GM18505 (cell line): ENCODE data around the gene ELL.
"Not testable (repeated sequence)": the region's sequence is repeated elsewhere in the genome, so short reads cannot be mapped to it uniquely, and the experiment has no call there.

Experiments used
- ATAC-seq: cut with Tn5 transposase; IDR thresholded peaks from one replicate; pipeline ENCODE4 v1.9.1; 2021; ENCODE audit not compliant: unreplicated experiment
- POLR2A ChIP-seq: IDR thresholded peaks from 4 replicates; pipeline ENCODE4 v1.6.1; 2011; ENCODE audit warnings: borderline replicate concordance; ENCODE audit not compliant: insufficient read depth, insufficient read length; ENCODE audit errors: extremely low read depth

The ELL gene

DNA sequence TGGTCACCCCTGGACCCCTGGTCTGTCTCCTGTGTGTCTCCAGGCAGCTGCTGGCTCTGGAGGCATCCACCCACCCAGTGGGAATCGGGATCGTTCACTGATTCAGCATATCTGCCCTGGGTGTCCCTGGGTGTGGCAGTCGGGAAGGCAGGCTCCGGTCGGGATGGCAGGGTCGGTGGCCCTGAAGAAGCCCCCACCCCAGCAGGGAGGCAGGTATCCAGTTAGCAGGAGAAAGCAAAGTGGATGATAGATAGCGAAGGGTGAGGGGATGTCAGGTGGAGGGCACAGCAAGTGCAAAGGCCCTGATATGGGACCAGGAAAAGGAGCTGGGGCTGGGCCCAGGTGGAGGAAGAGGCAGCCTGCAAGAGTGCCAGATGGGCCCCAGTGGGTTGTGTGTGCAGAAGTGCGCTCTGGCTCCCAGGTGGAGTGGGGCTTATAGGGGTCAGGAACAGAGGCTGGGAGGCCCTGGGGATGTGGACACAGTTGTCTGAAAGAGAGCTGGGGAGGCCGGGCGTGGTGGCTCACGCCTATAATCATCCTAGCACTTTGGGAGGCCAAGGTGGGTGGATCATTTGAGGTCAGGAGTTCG lies 100.4 kb downstream of the ELL start:
- no peak for ATAC-seq
- TF ChIP-seq POLR2A = no peak

DNA sequence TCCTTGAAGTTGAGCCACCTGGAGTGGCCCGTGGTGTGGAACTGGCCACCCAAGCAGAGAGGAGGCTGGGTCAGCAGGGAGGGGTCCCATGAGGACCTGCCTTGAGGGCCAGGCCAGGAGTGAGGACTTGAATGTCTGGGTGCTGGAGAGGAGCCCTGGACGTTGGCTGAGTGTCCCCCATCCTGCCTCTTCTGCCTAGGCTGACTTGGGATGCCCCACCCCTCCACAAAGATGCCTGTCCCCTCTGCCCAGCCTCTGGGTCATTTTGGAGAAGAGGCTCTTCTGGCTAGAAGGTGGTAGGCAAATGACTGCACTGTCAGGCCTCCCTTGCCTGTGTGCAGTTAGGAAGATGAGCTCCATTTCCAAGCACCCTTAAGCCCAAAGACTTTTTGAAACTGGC lies 100.9 kb downstream of the ELL start:
- TF ChIP-seq POLR2A = no peak
- no peak for ATAC-seq

DNA sequence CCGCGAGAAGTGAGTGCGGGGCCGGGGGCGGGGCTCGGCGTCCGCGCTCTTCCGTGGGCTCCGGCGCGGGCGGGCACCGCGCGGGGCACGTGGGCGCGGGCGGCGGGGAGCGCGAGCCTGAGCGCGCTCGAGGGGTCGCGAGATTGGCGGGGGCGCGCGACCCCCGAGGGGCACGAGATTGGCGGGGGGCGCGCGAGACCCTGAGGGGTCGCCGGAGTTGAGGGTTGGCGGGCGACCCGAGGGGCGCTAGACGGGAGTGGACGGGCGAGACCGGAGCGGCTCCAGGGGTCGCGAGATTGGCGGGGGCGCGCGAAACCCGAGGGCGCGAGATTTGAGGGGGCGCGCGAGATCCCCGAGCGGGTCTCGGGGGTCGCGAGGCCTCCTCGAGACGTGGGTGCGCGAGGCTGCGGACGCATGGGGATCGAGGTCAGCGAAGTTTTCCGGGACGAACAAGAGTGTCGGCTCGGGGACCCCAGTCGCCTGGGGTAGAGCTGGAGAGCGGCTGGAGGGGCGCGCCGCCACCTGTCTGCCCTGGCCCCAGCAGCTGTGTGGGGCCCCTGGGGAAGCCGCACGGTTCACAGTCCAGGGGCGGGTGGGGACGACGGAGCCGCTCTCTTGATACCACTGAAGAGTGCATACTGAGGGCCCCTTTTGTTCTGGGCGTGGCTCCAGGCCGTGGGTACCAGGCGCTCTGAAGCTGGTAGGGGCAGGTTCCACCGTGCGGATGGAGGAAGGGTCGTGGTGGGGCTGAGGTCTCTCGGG lies 102.0 kb downstream of the ELL start:
- TF ChIP-seq POLR2A = no peak
- ATAC-seq = peak; percentile 11

DNA sequence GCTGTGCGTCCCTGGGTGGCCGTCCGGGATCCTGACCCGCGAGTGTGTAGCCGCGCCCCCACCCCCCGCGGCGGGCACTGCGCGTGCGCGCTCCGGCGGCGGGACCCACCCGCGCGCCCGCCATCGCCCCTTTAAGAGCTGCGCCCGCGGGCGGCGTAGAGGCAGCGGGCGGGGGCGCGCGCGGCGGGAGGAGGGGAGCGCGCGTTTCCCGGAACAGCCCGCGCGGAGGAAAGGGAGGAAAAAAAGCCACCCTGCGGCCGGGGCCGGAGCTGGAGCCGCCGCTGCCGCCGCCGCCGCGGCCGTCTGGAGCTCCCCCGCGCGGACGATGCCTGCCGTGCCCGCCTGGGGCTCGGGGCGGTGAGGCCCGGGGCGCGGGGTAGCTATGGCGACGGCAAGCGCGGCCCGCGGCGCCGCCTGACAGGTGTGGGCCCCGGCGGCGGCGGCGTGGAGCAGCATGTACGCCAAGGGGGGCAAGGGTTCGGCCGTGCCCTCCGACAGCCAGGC lies 102.6 kb downstream of the ELL start, which contains the start of gene SSBP4:
Gene SSBP4, plus strand, starts transcription at position 204 of the 504 bp plus-strand sequence. Its CDS starts 251 bp downstream, at position 455.
- TF ChIP-seq POLR2A = peak; percentile 32
- peak; percentile 43 for ATAC-seq

DNA sequence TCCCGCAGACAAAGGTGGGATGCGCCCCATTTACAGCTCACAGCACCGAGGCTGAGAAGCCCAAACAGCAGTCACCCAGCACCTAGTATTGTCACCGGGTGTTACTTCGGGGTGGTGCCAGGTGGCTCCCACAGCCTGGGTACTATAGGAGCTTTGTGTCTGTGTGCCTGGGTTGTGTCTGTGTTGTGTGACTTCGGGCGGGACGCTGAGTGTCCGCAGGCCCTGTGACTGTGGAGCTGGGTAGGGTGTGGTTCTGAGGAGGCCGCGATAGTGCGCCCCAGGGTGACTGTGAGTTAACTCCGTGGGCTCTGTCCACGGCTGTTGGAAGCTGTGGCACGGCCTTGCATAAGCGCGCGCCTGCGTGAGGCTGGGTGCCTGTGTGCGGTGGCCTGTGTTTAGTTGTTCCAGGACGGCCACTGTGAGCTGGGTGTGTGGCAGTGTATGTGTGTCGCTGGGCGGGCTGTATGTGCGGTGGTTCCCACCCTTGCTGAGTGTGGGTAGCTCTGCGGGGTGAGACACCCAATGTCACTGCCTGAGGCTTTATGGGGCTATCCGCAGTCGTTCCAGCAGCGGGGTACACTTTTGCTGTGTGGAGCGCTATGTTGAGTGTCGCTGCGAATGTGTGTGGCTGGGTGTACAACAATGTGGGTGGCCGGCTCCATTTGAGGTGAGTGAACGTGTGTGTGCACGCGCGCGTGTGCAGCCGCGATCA lies 103.2 kb downstream of the ELL start:
- TF ChIP-seq POLR2A = no peak
- peak; percentile 8 for ATAC-seq

DNA sequence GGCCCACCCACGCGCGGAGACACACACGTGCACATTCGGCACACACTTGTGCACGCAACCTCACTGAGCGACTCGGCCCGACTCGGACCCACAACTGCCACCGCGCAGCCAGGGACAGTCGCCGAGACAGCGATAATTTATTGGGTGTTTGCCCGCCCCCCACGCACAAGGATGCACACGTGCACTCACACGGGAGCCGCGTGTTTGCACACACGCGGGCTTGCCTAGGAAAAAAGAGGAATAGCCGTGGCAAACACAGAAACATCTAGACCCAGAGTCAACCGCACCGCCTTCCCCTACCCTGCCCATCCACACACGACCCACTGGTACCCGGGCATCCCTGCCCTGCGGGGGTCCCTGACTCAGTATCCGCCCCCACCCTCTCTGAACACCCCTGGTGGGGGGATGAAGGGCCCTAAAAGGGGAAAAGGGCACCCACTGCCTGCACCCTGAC lies 103.8 kb downstream of the ELL start:
- no peak for TF ChIP-seq POLR2A
- no peak for ATAC-seq

DNA sequence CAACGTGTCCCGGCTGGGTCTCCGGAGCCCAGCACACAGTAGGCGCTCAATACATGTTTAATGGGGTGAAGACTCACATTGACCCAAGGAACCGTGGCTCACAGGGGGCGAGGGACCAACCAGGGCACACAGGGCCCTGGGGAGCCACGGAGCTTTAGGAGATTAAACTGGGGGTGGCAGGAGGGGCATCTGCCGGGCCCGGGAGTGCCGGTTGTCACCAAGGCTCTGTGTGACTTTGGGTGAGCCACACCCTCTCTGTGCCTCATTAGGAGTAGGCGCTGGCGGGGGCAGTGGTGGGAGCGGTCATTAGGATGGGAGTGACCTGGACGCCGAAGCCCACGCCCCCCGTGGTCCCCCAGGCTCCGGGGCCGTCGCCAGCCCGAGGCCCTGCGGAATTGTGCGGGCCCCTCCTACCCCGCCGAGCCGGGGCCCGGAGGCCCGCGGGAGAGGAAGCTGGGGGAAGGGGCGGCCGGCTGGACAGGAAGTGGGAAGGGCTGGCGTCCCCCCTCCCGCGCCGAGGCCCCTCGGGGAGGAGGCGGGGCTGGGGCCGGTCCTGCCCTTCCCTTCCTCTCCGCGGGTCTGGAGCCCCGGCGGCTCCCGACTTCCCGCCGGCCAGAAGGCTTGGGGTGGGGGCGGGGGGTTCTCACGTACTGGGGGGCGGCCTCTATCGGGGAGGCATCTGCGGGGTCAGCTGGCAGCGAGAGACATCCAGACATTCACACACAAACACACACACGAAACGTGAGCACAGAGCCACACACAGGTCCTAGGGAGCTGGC lies 104.4 kb downstream of the ELL start:
- no peak for TF ChIP-seq POLR2A
- no peak for ATAC-seq

DNA sequence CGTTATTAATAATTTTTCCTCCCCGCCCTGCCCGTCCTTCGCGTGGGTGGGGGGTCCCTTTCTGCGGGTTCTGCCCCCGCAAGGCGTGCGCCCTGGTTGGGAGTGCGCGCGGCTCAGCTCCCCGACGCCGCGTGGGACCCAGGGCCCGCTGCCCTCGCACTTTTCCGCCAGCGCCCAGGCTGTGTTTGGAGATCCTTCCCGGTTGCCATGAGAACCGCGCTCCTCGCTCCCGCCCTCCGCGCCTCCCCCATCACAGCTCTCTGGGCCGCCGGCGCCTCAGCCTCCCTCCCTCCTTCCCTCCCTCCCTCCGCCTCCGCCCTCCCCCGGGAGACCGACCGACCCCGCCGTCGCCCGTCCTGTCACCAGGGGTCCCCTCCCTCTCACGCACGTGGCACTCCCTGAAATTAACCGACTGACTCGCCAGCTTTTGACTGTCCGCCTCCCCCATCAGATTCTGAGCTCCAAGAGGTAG lies 105.1 kb downstream of the ELL start:
- ATAC-seq = no peak

DNA sequence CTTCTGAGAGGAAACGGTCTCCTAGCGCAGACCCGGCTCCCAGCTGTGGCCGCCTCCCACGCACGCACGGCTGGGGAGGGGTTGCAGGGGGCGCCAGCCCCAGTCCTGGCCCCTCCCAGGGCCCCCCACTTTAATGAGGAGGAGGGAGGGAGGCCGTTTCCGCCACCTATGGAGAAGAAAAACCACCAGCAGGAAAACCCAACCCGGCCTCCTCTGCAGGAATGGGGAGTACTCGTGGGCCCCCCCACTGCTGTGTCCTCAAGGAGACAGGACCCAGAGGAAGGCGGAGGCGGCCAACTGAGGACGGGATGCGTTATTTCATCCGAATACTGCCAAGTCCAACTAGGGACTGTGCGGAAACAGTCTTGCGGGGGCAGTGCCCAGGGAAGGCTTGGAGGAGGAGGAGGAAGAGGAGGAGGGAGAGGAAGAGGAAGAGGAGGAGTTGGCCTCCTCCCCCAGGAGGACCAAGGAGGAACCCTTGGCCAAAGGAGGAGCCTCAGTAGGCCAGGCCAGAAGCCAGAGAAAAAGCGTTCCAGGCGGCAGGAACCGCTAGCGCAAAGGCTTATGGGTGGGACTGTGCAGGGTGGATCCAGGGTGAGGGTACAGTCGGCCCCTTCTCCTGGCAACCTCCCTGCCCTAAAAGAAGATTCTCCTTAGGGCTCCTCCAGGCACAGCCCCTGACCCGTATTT lies 106.5 kb downstream of the ELL start:
- ATAC-seq = no peak
- TF ChIP-seq POLR2A = no peak

More for the DNA sequence above, 105.1 kb downstream of the ELL start:
- no peak for TF ChIP-seq POLR2A

DNA sequence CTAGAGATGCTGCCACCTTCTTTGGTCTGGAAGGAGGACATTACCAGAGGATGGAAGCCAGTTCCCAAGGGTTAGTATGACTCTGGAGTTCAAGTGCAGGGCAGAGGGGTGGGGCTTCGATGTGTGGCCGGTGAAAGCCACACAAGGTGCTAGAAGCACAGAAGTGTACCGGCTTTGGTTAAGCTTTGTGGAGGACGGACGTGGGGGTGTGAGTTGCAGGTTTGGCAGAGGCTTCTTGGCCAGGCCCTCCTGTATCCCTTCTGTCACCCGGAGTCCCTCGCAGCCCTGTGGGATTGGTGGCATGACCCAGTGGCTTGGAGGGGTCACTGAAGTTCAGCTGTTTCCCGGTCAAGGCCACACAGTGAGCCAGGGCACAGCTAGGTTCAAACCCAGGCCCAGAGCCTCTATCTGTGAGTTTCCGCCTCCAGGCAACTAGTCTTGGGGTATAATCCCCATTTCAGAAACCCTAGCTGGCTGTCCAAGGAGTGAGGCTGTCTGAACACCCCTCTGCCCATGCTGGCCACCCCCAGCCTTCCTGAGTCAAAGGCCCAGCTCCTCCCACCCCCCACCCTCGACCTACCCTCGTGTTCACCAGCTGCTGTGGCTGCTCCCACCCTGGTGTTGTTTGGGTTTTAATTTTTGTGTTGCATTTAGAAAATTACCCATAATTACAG lies 107.2 kb downstream of the ELL start:
- TF ChIP-seq POLR2A = no peak
- ATAC-seq = no peak

DNA sequence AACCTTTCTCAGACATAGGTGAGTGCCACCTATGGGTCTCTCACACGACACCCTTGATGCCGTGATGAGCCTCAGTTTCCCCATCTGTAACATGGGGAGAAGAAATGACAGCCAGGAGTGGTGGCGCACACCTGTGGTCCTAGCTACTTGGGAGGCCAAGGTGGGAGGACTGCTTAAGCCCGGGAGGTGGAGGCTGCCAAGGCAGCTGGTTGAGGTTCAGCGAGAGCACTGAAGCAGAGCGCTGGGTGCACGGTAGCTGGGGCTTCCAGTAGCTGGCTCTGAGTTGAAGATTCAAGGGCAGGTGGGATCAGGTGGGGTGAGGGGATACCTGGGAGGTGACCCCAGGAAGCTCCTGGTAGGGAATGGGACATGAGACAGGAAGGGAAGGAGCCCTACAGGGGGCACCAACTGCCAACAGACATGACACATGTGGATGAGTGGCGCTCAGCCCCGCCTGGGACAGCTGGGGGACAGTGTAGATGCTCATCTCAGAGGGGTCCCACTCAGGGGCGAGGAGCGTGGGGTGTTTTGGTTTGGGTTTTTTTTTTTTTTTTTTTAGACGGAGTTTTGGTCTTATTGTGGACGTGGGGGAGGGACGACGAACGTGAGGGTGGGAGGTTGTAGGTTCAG lies 109.1 kb downstream of the ELL start:
- no peak for ATAC-seq
- no peak for TF ChIP-seq POLR2A

DNA sequence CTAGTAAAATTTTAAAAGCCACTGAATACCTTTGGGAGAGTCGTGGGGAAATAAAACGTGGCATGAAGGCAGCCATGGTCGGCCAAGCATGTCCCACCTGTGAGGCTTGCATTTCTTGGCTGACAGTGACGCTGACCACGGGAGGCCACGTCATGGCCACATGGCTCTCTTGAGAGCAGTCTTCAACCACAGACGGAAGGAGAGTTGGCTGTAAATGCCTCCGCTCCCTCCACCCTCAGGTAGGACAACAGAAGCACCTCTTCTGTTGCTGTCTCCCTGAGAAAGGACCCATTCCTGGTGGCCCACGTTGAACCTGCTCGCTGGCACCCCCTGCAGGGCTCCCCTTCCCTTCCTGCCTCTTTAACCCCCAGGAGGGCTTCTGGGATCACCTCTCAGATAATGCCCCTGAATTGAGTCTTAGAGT lies 113.8 kb downstream of the ELL start:
- TF ChIP-seq POLR2A = peak; percentile 30
- ATAC-seq = peak; percentile 64

DNA sequence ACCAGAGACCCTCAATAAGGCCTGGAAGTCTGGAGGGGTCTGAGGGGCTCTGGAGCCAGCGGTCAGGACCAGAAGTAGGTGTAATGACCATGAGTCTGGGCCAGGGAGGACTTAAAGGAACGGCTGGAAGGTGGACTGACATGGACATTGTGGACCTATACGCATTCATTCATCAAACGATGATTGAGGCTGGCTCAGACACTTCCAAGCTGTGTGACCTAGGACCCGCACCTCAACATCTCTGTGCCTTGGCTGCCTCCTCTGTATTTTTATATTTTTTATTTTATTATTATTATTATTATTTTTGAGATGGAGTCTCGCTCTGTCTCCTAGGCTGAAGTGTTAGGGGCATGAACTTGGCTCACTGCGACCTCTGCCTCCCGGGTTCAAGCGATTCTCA lies 115.1 kb downstream of the ELL start:
- ATAC-seq = no peak
- TF ChIP-seq POLR2A = no peak

DNA sequence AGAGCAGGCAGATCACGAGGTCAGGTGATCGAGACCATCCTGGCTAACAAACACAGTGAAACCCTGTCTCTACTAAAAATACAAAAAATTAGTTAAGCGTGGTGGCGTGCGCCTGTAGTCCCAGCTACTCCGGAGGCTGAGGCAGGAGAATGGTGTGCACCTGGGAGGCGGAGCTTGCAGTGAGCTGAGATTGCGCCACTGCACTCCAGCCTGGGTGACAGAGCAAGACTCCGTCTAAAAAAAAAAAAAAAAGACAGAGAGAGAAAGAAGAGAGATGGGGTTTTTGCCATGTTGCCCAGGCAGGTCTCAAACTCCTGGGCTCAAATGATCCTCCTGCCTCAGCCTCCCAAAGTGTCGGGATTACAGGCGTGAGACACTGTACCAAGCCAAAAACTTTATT lies 116.1 kb downstream of the ELL start:
- not testable (repeated sequence) for ATAC-seq

DNA sequence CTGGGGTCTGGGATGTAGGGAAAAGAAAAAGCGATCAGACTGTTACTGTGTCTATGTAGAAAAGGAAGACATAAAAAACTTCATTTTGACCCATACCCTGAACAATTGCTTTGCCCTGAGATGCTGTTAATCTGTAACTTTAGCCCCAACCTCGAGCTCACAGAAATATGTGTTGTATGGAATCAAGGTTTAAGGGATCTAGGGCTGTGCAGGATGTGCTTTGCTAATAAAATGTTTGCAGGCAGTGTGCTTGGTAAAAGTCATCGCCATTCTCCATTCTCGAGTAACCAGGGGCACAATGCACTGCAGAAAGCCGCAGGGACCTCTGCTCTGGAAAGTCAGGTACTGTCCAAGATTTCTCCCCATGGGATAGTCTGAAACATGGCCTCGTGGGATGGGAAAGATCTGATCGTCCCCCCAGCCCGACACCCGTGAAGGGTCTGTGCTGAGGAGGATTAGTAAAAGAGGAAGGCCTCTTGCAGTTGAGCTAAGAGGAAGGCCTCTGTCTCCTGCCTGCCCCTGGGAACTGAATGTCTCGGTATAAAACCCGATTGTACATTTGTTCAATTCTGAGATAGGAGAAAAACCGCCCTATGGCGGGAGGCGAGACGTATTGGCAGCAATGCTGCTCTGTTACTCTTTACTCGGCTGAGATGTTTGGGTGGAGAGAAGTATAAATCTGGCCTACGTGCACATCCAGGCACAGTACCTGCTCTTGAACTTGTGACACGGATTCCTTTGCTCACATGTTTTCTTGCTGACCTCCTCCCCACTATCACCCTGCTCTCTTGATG lies 119.2 kb downstream of the ELL start:
- not testable (repeated sequence) for ATAC-seq
